LNCaP clone FGC (cell line): ENCODE results near the gene C10orf53.
A peak's percentile ranks its signal among the peaks of the same experiment; 100 is the strongest.
"Not testable (repeated sequence)": the region's sequence is repeated elsewhere in the genome, so short reads cannot be mapped to it uniquely, and the experiment has no call there.

Experiments
- DNase-seq: peaks from one replicate; pipeline ENCODE4 v3.0.0-alpha.2; 2011; ENCODE audit warnings: low read depth
- H3K4me3 ChIP-seq: 2 replicates; pipeline ENCODE4 v1.5.1; 2011; ENCODE audit warnings: mild to moderate bottlenecking, low read depth, low read length, control low read depth
- TF ChIP-seq, protein P1 (sequence below): IDR thresholded peaks from 2 replicates; pipeline ENCODE4 v1.5.1; 2012; ENCODE audit warnings: mild to moderate bottlenecking; ENCODE audit not compliant: control insufficient read depth, insufficient read depth; ENCODE audit errors: extremely low read depth

Gene C10orf53

DNA sequence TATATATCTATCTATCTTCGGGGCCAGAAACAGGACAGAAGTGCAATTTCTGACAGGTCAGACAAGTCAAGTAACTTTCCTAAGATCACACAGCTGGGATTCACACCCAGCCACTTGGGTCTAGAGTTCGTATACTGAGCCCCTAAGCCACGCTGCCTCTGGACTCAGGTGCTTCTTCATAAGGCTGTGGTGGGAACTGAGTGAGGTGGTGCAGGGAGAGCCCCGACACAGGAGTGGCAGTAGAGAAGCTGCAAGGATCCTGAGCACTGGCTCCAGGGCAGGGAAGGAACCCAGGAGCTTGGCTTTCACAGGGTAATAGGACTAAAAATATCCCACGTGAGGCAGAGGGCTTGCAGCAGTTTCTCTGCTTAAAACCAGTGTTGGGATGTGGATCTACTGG, 33.8 kb downstream of the C10orf53 start:
- no peak overlapping the region for H3K4me3 ChIP-seq
- TF ChIP-seq, protein P1, sequence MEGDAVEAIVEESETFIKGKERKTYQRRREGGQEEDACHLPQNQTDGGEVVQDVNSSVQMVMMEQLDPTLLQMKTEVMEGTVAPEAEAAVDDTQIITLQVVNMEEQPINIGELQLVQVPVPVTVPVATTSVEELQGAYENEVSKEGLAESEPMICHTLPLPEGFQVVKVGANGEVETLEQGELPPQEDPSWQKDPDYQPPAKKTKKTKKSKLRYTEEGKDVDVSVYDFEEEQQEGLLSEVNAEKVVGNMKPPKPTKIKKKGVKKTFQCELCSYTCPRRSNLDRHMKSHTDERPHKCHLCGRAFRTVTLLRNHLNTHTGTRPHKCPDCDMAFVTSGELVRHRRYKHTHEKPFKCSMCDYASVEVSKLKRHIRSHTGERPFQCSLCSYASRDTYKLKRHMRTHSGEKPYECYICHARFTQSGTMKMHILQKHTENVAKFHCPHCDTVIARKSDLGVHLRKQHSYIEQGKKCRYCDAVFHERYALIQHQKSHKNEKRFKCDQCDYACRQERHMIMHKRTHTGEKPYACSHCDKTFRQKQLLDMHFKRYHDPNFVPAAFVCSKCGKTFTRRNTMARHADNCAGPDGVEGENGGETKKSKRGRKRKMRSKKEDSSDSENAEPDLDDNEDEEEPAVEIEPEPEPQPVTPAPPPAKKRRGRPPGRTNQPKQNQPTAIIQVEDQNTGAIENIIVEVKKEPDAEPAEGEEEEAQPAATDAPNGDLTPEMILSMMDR, result no peak
- no peak for DNase-seq

DNA sequence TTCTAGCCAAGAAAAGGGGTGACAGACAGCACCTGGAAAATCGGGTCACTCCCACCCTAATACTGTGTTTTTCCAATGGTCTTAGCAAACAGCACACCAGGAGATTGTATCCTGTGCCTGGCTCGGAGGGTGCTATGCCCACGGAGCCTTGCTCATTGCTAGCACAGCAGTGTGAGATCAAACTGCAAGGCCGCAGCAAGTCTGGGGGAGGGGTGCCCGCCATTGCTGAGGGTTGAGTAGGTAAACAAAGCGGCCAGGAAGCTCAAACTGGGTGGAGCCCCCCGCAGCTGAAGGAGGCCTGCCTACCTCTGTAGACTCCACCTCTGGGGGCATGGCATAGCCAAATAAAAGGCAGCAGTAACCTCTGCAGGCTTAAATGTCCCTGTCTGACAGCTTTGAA, 35.7 kb downstream of the C10orf53 start:
- DNase-seq, H3K4me3 ChIP-seq: not testable (repeated sequence)

DNA sequence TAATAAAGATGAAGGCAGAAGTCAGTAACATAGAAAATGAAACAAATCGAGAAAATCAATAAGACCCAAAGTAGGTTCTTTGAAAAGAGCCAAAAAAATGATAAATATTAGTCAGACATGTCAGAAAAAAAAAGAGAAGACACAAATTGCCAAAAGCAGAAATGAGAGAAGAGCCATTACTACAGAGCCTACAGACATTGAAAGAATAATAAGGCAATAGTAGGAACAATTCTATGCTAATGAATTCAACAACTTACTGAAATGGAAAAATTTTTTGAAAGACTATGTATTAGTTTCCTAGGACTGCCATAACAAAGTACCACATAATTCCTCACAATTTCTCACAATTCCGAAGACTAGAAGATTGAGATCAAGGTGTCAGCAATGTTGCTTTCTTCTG, 47.1 kb downstream of the C10orf53 start:
- no peak for DNase-seq
- no peak overlapping the region for H3K4me3 ChIP-seq
- TF ChIP-seq, protein P1, result no peak

DNA sequence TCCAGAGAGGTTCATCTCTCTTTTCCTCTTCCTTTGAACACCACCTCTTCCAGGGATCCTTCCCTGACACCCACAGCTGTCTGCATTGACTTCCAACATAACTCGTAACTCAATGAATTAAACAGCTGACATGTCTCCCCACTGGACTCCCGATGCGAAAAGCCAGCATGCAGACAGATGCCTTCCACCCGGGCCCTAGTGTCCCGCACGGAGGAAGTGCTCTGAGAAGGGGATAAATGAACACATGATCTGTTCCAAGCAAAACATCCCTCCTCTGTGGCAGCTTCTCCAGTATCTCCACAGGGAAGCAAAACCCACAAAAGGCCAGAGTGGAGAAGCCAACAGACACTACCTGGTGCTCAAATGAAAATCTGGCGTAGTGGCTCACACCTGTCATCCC, 54.4 kb downstream of the C10orf53 start:
- no peak for DNase-seq
- no peak overlapping the region for H3K4me3 ChIP-seq
- TF ChIP-seq, protein P1, result no peak

DNA sequence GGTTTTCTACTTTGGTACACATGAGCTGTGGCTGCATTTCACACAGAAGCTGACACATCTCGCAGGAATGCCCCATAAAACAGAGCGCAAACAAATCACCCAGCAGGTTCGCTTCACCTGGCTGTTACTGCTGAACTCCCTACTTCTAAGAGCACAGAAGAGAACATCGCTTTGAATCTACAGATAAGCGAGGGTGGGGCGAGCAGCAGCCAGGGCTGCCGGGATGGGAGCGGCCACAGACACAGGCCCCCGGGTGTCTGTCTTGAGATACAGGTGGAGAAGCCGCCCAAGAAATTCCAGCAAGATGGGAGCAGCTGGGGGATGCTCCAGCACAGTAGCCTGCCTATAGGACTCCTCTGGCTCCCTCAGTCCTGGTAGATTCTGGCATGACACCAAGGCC, 55.2 kb downstream of the C10orf53 start:
- DNase-seq, result peak; percentile 87
- TF ChIP-seq, protein P1, result no peak
- H3K4me3 ChIP-seq, result no peak overlapping the region

DNA sequence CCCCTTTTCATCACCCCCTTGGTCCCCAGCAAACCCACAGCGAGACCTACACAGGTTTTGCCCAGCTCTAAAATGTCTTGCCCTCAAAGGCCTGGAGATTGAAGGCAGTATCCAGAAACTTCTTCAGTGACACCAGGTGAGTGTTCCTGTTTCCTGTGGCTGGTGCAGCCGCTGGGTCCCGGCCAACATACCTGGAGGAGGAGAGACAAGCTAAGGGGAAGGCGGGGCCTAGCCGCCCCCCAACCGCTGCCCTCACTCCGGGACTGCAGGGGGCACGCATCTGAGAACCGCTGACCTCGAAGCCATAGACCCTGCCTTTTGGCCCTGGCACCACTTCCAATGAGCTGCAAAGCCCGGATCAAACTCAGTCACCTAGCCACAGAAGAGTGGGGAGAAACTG, 55.7 kb downstream of the C10orf53 start:
- TF ChIP-seq, protein P1, result no peak
- H3K4me3 ChIP-seq, result no peak overlapping the region
- DNase-seq, result no peak

DNA sequence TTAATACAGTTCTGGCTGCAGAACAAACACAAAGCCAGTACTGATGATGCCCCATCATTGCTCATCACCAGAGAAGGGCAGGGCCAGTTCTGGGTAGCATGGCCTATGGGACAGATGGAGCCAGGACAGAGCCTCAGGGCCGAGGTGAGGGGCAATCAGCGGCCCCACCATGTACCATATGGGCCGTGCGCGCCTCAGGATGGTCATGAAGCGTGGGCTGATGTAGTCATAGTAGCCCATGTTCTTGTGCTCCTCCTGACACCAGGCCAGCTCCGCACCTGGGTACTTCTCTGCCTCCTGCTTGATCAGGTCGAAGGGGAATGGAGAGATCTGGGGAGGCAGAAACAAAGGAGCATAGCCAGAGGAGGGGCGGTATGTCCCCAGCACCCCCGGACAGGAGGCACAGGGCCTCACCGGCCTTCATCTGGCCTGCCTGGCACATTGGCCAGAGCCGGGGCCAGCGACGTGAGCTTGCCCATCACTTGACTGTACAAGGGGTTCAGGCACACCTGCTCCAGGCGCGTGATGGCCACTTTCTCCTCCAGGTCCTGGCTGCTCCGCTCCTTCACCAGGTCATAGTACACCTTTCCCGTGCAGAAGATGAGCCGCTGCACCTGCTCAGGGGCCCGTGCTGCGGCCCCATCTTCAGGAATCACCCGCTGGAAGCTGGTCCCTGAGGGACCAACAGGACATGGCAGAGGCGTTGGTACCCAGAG, 56.6 kb downstream of the C10orf53 start:
- TF ChIP-seq, protein P1, result no peak
- no peak for DNase-seq

More for the DNA sequence above, 56.6 kb downstream of the C10orf53 start:
- H3K4me3 ChIP-seq, result no peak overlapping the region
